Epithelial cell of proximal tubule (primary cell): ENCODE measurements around the gene GPC5. TPM values are rescaled to one million over a fixed set of nuclear protein-coding genes. Genes with fewer than 3 reads are reported as not detected.

ENCODE experiments used
- DNase-seq: peaks from one replicate; pipeline ENCODE4 v3.0.0-alpha.2; 2011; ENCODE audit warnings: low read depth
- H3K4me3 ChIP-seq: 2 replicates; pipeline ENCODE4 v1.5.1; 2011; ENCODE audit warnings: low read depth, mild to moderate bottlenecking, low read length
- total RNA-seq: library from RNA; depleted of rRNA; stranded (reverse); fragments of >200 nt; gene quantifications from 2 replicates; pipeline ENCODE4 v1.2.3, GENCODE V29; 2015
- TF ChIP-seq, protein P1 (sequence below): conservative IDR thresholded peaks from 2 replicates; pipeline ENCODE4 v1.5.1; 2012; ENCODE audit warnings: low read depth, mild to moderate bottlenecking, low read length

Gene GPC5
- total RNA-seq, 1 donor from 2014 or later: not detected

DNA sequence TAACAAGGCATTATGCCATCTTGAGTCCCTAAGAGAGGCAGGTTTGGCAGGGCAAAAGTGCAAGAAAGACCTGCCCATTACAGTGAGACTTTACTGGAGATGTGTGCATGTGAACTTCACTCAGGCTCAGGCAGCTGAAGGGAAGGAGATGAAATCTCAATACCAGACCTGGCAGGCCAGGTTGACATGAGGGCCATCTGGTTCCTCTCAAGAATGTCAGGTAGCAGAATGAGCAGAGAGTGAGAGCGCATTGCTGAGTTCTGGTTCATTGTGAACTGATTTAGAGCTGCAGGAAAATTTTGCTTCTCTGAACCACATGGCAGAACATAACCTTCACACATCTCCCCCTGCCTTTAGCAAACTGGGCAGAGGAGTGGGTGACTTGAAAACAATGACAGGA, 406.3 kb downstream of the GPC5 start:
- DNase-seq: no peak
- TF ChIP-seq, protein P1, sequence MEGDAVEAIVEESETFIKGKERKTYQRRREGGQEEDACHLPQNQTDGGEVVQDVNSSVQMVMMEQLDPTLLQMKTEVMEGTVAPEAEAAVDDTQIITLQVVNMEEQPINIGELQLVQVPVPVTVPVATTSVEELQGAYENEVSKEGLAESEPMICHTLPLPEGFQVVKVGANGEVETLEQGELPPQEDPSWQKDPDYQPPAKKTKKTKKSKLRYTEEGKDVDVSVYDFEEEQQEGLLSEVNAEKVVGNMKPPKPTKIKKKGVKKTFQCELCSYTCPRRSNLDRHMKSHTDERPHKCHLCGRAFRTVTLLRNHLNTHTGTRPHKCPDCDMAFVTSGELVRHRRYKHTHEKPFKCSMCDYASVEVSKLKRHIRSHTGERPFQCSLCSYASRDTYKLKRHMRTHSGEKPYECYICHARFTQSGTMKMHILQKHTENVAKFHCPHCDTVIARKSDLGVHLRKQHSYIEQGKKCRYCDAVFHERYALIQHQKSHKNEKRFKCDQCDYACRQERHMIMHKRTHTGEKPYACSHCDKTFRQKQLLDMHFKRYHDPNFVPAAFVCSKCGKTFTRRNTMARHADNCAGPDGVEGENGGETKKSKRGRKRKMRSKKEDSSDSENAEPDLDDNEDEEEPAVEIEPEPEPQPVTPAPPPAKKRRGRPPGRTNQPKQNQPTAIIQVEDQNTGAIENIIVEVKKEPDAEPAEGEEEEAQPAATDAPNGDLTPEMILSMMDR: no peak
- no peak overlapping the region for H3K4me3 ChIP-seq

DNA sequence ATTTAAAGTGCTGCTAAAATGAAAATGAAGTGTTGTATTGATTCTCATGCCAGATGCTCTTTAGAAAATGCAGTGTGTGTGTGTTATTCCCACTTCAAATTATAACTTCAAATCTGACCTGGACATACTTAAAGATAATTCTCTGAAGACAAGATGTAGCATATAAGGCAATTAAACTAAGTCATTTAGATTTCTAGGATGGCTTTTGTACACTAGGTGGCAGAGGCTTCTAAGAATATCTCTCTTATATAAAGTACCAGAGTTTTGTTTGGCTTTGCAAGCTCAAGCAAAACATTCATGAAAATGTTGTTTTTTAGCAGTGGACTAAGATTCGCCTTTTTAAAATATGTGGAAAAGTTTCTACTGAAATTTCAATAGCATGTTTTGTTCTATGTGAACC, 407.2 kb downstream of the GPC5 start:
- H3K4me3 ChIP-seq: no peak overlapping the region
- DNase-seq: no peak
- TF ChIP-seq, protein P1: peak; percentile 33

DNA sequence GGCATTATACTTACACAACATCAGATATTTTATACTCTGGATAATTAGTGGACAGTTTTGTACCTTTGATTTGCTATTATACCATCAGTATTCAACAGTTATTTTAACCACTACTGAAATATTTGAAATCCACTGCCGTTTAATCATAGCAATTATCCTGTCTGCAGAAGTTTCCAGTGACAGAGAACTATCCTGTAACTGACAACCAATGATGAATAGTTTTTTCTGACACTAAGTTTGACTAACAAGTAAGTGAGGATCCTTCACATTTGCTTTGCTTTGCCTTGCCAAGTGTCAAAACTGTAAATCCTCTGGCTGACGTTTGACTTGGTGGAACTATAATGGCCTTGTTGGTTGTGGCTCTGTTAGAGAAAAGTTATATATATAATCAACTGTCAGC, 410.7 kb downstream of the GPC5 start:
- TF ChIP-seq, protein P1: no peak
- DNase-seq: no peak

GRCh38 chr13:91813253-91813652, 414.8 kb downstream of the GPC5 start:
- no peak for DNase-seq
- TF ChIP-seq, protein P1: no peak
- no peak overlapping the region for H3K4me3 ChIP-seq

More for the DNA sequence above, 410.7 kb downstream of the GPC5 start:
- H3K4me3 ChIP-seq: no peak overlapping the region

DNA sequence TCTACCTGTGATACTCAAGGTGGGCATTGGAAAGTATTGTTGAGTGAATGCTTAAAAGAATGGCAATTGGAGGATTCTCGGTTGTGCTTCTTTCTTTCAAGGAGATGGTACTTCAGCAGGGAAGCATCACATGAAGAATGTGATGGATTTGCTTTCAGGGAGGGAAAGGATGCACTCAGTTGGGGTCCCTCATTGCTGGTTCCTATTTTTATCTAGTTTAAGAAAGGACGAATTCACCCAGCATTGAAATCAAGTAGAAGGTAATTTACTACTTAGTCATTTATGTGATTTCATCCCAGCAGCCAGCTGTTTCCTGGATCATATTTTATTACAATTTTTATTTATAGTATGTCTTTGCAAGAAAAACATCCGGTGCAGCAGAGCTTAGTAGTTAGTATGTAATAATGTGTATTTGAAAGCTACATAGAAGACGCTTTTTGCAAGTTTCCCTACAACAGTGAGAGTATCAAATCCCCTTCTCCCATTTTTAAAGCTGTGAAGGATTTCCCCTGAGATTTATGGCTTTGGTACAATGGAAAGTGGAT, 417.9 kb downstream of the GPC5 start:
- H3K4me3 ChIP-seq: no peak overlapping the region
- no peak for DNase-seq
- TF ChIP-seq, protein P1: no peak

DNA sequence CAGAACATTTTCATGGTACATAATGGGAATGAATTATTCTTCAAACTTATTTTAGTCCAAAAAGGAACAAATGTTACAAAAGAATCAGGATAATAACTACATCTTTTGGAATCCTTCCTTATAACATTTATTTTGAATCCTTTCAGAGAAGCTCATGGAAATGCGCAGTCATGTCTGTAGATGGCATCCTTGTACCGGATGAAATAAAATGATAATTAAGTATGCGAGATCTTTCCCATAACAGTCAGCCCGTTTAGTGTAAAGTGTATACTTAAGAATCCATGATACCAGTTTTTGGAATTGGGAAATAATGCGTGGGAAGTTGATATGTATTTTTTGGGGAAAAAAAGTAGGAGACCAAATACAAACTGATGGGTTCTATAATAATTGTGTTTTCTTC, 418.8 kb downstream of the GPC5 start:
- no peak for DNase-seq
- TF ChIP-seq, protein P1: peak; percentile 64

GRCh38 chr13:91824416-91824815, 426.0 kb downstream of the GPC5 start:
- no peak for DNase-seq
- no peak overlapping the region for H3K4me3 ChIP-seq
- TF ChIP-seq, protein P1: no peak

More for the DNA sequence above, 418.8 kb downstream of the GPC5 start:
- no peak overlapping the region for H3K4me3 ChIP-seq
